ENCODE results near the gene PCOLCE2.

PCOLCE2 gene

GRCh38 chr3:142863930-142864920, 24.7 kb downstream of the PCOLCE2 start:
- DNase-seq = no peak

- DNase-seq = no peak
These were observed 25.7 kb downstream of the PCOLCE2 start for GRCh38 chr3:142863010-142863817.

GRCh38 chr3:142861926-142862325, 27.0 kb downstream of the PCOLCE2 start:
- no peak for DNase-seq

GRCh38 chr3:142858043-142858442, 30.8 kb downstream of the PCOLCE2 start:
- DNase-seq = no peak

- no peak for DNase-seq
These were observed 31.8 kb downstream of the PCOLCE2 start for GRCh38 chr3:142857056-142857455.

GRCh38 chr3:142853270-142854168, 35.4 kb downstream of the PCOLCE2 start:
- DNase-seq = no peak

GRCh38 chr3:142852009-142852408, 36.9 kb downstream of the PCOLCE2 start:
- no peak for DNase-seq

- no peak for DNase-seq
These were observed 38.4 kb downstream of the PCOLCE2 start for GRCh38 chr3:142850395-142851023.

- no peak for DNase-seq
These were observed 39.7 kb downstream of the PCOLCE2 start for GRCh38 chr3:142849148-142849547.

- no peak for DNase-seq
These were observed 41.9 kb downstream of the PCOLCE2 start for GRCh38 chr3:142846779-142847577.

- DNase-seq = no peak
These were observed 44.4 kb downstream of the PCOLCE2 start for GRCh38 chr3:142844339-142844977.

- no peak for DNase-seq
These were observed 49.1 kb downstream of the PCOLCE2 start for GRCh38 chr3:142839831-142840230.

GRCh38 chr3:142837526-142837925, 51.4 kb downstream of the PCOLCE2 start:
- DNase-seq = no peak

GRCh38 chr3:142828703-142829305, 60.1 kb downstream of the PCOLCE2 start:
- DNase-seq = peak; percentile 15

- no peak for DNase-seq
These were observed 69.7 kb downstream of the PCOLCE2 start for GRCh38 chr3:142819179-142819578.

- no peak for DNase-seq
These were observed 70.2 kb downstream of the PCOLCE2 start for GRCh38 chr3:142818651-142819050.

- no peak for DNase-seq
These were observed 71.0 kb downstream of the PCOLCE2 start for GRCh38 chr3:142817897-142818296.

- DNase-seq = no peak
These were observed 71.5 kb downstream of the PCOLCE2 start for GRCh38 chr3:142817356-142817755.

GRCh38 chr3:142815803-142816202, 73.1 kb downstream of the PCOLCE2 start:
- DNase-seq = no peak

GRCh38 chr3:142809259-142809658, 79.6 kb downstream of the PCOLCE2 start:
- DNase-seq = no peak

Measured in activated effector memory CD4-positive, alpha-beta T cell treated with Interleukin-2 at 50 U/mL for 16 hours (primary cell).